Testis (tissue), 2 donors: ENCODE data around the gene STOX2.

Experiments
- CTCF ChIP-seq, 3 experiments: fragments of 450-650 bp in 2 of 3; fragments of 200-600 bp in 1 of 3; sonication (generic) in 1 of 3; IDR thresholded peaks; one replicate each; pipeline ENCODE4 v1.5.1; 2016 to 2019; ENCODE audit warnings: antibody characterized with exemption in 3 of 3, mild to moderate bottlenecking in 2 of 3, moderate library complexity in 1 of 3
- POLR2A ChIP-seq: fragments of 450-650 bp; IDR thresholded peaks from one replicate; pipeline ENCODE4 v1.6.1; 2017; ENCODE audit warnings: antibody characterized with exemption, mild to moderate bottlenecking, moderate library complexity

- no peak for TF ChIP-seq CTCF (IDR thresholded peaks at IDR 0.05)
- TF ChIP-seq POLR2A: no peak
Observed at GRCh38 chr4:184064877-184065276, 159.8 kb downstream of the STOX2 start.
